ENCODE data around the gene ADIPOR1.

DNA sequence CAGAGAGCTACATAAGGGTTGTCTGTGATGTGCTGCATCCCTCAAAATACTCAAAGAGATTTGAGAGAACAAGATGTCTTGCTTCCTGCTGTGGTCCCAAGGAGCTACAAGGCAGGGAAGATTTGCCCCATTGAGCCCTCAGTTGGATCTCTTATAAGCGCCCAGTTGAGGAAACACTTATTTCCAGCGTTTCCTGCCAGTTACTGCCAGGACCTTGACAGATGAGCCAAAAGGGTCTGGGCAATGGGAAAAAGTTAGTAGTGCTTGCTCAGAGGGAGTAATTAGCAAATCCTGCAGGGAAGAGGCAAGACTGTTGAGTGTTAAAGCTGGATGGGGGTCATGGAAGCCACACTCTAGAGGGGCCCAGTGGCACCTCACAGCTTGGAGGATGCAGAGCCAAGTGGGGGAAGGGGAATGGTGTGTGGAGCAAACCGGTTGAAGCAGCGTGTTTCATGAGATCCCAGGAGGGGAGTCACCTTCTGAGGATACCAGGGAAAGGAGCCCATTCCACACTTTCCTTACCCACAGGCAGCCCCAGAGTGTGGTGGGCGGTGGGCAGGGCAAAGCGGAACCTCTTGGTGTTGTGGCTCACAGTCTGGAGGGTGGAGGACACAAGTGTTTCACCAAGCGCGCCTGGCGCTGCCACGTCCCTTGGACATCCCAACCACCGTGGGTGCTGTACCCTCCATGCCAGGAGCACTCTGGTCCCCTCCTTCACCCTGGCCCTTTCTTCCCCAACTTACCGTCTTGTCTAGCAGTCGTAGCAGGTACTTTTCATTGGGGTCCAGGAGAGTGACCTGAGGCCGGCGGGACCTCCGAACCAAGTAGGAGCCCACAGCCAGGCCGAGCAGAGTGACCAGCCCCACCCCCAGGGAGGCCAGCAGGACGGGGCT lies 8.1 kb upstream of the ADIPOR1 start:
- TF ChIP-seq, protein P1, sequence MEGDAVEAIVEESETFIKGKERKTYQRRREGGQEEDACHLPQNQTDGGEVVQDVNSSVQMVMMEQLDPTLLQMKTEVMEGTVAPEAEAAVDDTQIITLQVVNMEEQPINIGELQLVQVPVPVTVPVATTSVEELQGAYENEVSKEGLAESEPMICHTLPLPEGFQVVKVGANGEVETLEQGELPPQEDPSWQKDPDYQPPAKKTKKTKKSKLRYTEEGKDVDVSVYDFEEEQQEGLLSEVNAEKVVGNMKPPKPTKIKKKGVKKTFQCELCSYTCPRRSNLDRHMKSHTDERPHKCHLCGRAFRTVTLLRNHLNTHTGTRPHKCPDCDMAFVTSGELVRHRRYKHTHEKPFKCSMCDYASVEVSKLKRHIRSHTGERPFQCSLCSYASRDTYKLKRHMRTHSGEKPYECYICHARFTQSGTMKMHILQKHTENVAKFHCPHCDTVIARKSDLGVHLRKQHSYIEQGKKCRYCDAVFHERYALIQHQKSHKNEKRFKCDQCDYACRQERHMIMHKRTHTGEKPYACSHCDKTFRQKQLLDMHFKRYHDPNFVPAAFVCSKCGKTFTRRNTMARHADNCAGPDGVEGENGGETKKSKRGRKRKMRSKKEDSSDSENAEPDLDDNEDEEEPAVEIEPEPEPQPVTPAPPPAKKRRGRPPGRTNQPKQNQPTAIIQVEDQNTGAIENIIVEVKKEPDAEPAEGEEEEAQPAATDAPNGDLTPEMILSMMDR (IDR thresholded peaks at IDR 0.05) = no peak
- TF ChIP-seq ZFX (IDR thresholded peaks at IDR 0.05; ENCODE audit: borderline replicate concordance) = no peak
